Measurements from ENCODE around the gene SRSF10. TPM values are rescaled to one million over a fixed set of nuclear protein-coding genes. Genes with fewer than 3 reads are reported as not detected.

The SRSF10 gene
- total RNA-seq, 1 experiment from 2014 or later, result 142 TPM

GRCh38 chr1:24005163-24005562 is 25.0 kb upstream of the SRSF10 start:
- TF ChIP-seq YY1 (IDR thresholded peaks at IDR 0.05; ENCODE audit: extremely low read depth, insufficient replicate concordance, low read depth, low read length) (no peak), ELF1 (IDR thresholded peaks at IDR 0.05; ENCODE audit: borderline replicate concordance, low read depth) (no peak), SRF (IDR thresholded peaks at IDR 0.05; ENCODE audit: low read depth) (no peak)
- ChIA-PET CTCF (no interaction called here), POLR2A (no interaction called here), RAD21 (ENCODE audit: low non-redundant PET in 1 of 2, low total read pairs in 2 of 2, uncharacterized antibody in 2 of 2, unreplicated experiment in 2 of 2) (no interaction called here)
- DNase-seq (ENCODE audit: low read depth, low spot score) (no peak), ATAC-seq (no peak)
- H4K20me1 ChIP-seq (ENCODE audit: insufficient read depth), result no peaks in the 10 kb centered on the region
- H3K9me3 ChIP-seq (ENCODE audit: control insufficient read depth in 1 of 2, insufficient read depth in 1 of 2, low read depth in 1 of 2, low read length in 2 of 2), result no peaks in the 10 kb centered on the region
- no peaks in the 10 kb centered on the region for H3K79me2 ChIP-seq (ENCODE audit: insufficient read depth, low read length)
- H3K27me3 ChIP-seq (ENCODE audit: insufficient read depth, low read length), result no peaks in the 10 kb centered on the region
- peaks cover 17 to 18% of the 10 kb centered on the region in 2 experiments for H3K4me1 ChIP-seq (ENCODE audit: control insufficient read depth in 1 of 2, insufficient read depth in 2 of 2, low read length in 2 of 2)
- H3K9me2 ChIP-seq (ENCODE audit: insufficient read depth), result no peaks in the 10 kb centered on the region
- no peak overlapping the region for H3K4me2 ChIP-seq (ENCODE audit: low read length)
- H3K27ac ChIP-seq (ENCODE audit: low read depth, low read length), result no peak overlapping the region
- no peak overlapping the region for H3K9ac ChIP-seq (ENCODE audit: low read length)
- no peaks in the 10 kb centered on the region for H3K36me3 ChIP-seq (ENCODE audit: control insufficient read depth in 1 of 2, insufficient read depth in 2 of 2, low read length in 2 of 2)
- intact Hi-C loops (cut with micrococcal nuclease), result no loop called here
- H2AFZ ChIP-seq (ENCODE audit: low read depth, low read length, poor library complexity, severe bottlenecking), result no peak overlapping the region
- no peak overlapping the region for H3K4me3 ChIP-seq (replicated peaks in 1 of 2; ENCODE audit: low read depth in 1 of 2, low read length in 2 of 2)
- no TSS peak for BruUV-seq (replicated peaks)

GRCh38 chr1:24004132-24004531 is 24.0 kb upstream of the SRSF10 start:
- no peaks in the 10 kb centered on the region for H3K9me3 ChIP-seq (ENCODE audit: control insufficient read depth in 1 of 2, insufficient read depth in 1 of 2, low read depth in 1 of 2, low read length in 2 of 2)
- H2AFZ ChIP-seq (ENCODE audit: low read depth, low read length, poor library complexity, severe bottlenecking), result no peak overlapping the region
- no peak for ATAC-seq
- no peaks in the 10 kb centered on the region for H3K36me3 ChIP-seq (ENCODE audit: control insufficient read depth in 1 of 2, insufficient read depth in 2 of 2, low read length in 2 of 2)
- H3K9ac ChIP-seq (ENCODE audit: low read length), result no peak overlapping the region
- H3K79me2 ChIP-seq (ENCODE audit: insufficient read depth, low read length), result no peaks in the 10 kb centered on the region
- ChIA-PET CTCF (interaction anchor here (1.8 kb wide), 1 partner anchor 24 kb away, joined by 5 read pairs; no protein-coding TSS in a partner anchor), RAD21 (ENCODE audit: low non-redundant PET in 1 of 2, low total read pairs in 2 of 2, uncharacterized antibody in 2 of 2, unreplicated experiment in 2 of 2) (no interaction called here), POLR2A (interaction anchor here (1.2 to 1.8 kb wide), 2 partner anchors 15 to 45 kb away, joined by 3 to 6 read pairs; no protein-coding TSS in a partner anchor)
- no peaks in the 10 kb centered on the region for H4K20me1 ChIP-seq (ENCODE audit: insufficient read depth)
- H3K4me1 ChIP-seq (ENCODE audit: control insufficient read depth in 1 of 2, insufficient read depth in 2 of 2, low read length in 2 of 2), result peaks cover 8 to 9% of the 10 kb centered on the region in 2 experiments
- H3K4me2 ChIP-seq (ENCODE audit: low read length), result no peak overlapping the region
- no peak for DNase-seq (ENCODE audit: low read depth, low spot score)
- H3K27me3 ChIP-seq (ENCODE audit: insufficient read depth, low read length), result no peaks in the 10 kb centered on the region
- no peak overlapping the region for H3K27ac ChIP-seq (ENCODE audit: low read depth, low read length)
- H3K4me3 ChIP-seq (replicated peaks in 1 of 2; ENCODE audit: low read depth in 1 of 2, low read length in 2 of 2), result no peak overlapping the region
- BruUV-seq (replicated peaks), result no TSS peak
- TF ChIP-seq TCF7L2 (IDR thresholded peaks at IDR 0.05; ENCODE audit: borderline replicate concordance, extremely low read depth, insufficient read depth, insufficient read length) (no peak), EZH2phosphoT487 (IDR thresholded peaks at IDR 0.05; ENCODE audit: borderline replicate concordance) (no peak), SIN3A (IDR thresholded peaks at IDR 0.05; ENCODE audit: low read depth) (no peak), ELF1 (IDR thresholded peaks at IDR 0.05; ENCODE audit: borderline replicate concordance, low read depth) (no peak), FOSL1 (IDR thresholded peaks at IDR 0.05; ENCODE audit: low read depth) (no peak), JUND (IDR thresholded peaks at IDR 0.05) (no peak), POLR2A (IDR thresholded peaks at IDR 0.05; ENCODE audit: borderline replicate concordance, extremely low read depth, insufficient read depth, insufficient read length) (no peak), ZNF274 (IDR thresholded peaks at IDR 0.05; ENCODE audit: low read depth, low read length) (no peak), ATF3 (IDR thresholded peaks at IDR 0.05) (no peak), EGR1 (IDR thresholded peaks at IDR 0.05; ENCODE audit: low read depth) (no peak), EZH2 (IDR thresholded peaks at IDR 0.05) (no peak), CEBPB (IDR thresholded peaks at IDR 0.05; ENCODE audit: low read depth) (no peak), RAD21 (IDR thresholded peaks at IDR 0.05; ENCODE audit: low read depth) (no peak), POLR2AphosphoS5 (IDR thresholded peaks at IDR 0.05; ENCODE audit: low read depth, low read length) (no peak)
- H3K9me2 ChIP-seq (ENCODE audit: insufficient read depth), result no peaks in the 10 kb centered on the region
- intact Hi-C loops (cut with micrococcal nuclease), result no loop called here
